ENCODE results near the gene TGFBR1.

The TGFBR1 gene

GRCh38 chr9:99146574-99146973, 41.7 kb downstream of the TGFBR1 start (continued):
- no peak for TF ChIP-seq PRDM2 (tag by site-specific recombination; IDR thresholded peaks at IDR 0.05; ENCODE audit: borderline replicate concordance)
- TF ChIP-seq AEBP2 (tag by site-specific recombination; IDR thresholded peaks at IDR 0.05; ENCODE audit: borderline replicate concordance): no peak
- no peak for TF ChIP-seq ZNF777 (tag by site-specific recombination; IDR thresholded peaks at IDR 0.05; ENCODE audit: borderline replicate concordance)
- no peak for TF ChIP-seq SETDB1 (IDR thresholded peaks at IDR 0.05; ENCODE audit: insufficient read length, low read length)
- no peak for TF ChIP-seq ZNF169 (tag by site-specific recombination; IDR thresholded peaks at IDR 0.05)
- no peak for TF ChIP-seq TCF7L2 (IDR thresholded peaks at IDR 0.05; ENCODE audit: borderline replicate concordance, low read depth, low read length)

- Histone ChIP-seq H3K4me3 (ENCODE audit: low read depth, low read length) (no peak overlapping the region), H3K4me1 (ENCODE audit: control insufficient read depth, insufficient read depth, low read length) (no peaks in the 10 kb centered on the region), H3K9me3 (ENCODE audit: control insufficient read depth, insufficient read depth, low read depth, low read length) (no peaks in the 10 kb centered on the region), H3K27ac (ENCODE audit: extremely low read depth, low read depth, low read length) (no peak overlapping the region), H3K36me3 (ENCODE audit: control insufficient read depth in 2 of 2, insufficient read depth in 1 of 2, low read length in 2 of 2) (peaks cover 0 to 78% of the 10 kb centered on the region in 2 experiments)
- POLR2A ChIA-PET: no interaction called here
- TF ChIP-seq ZNF560 (tag by site-specific recombination; IDR thresholded peaks at IDR 0.05; ENCODE audit: borderline replicate concordance) (no peak), KLF1 (tag by site-specific recombination; IDR thresholded peaks at IDR 0.05) (no peak), MEIS1 (CRISPR knock-in tag; IDR thresholded peaks at IDR 0.05; ENCODE audit: borderline replicate concordance) (no peak), ZNF223 (tag by site-specific recombination; IDR thresholded peaks at IDR 0.05) (no peak)
- CTCF ChIA-PET: interaction anchor here (0.5 to 1.5 kb wide), 4 partner anchors 24 to 1179 kb away, joined by 3 to 7 read pairs (median 3); no protein-coding TSS in a partner anchor
Measured at GRCh38 chr9:99147177-99147576, 42.3 kb downstream of the TGFBR1 start.

- POLR2A ChIA-PET: no interaction called here
- H3K4me3 ChIP-seq (ENCODE audit: low read depth, low read length): no peak overlapping the region
- H3K9me3 ChIP-seq (ENCODE audit: control insufficient read depth, insufficient read depth, low read depth, low read length): no peaks in the 10 kb centered on the region
- TF ChIP-seq ZNF768 (tag by site-specific recombination; IDR thresholded peaks at IDR 0.05): no peak
- TF ChIP-seq ZNF280C (tag by site-specific recombination; IDR thresholded peaks at IDR 0.05): no peak
- no peak for TF ChIP-seq ZNF37A (tag by site-specific recombination; IDR thresholded peaks at IDR 0.05)
- no peak for TF ChIP-seq BCL11A (tag by site-specific recombination; IDR thresholded peaks at IDR 0.05; ENCODE audit: low read depth)
- no peak for TF ChIP-seq ZNF701 (tag by site-specific recombination; IDR thresholded peaks at IDR 0.05)
- no peak for TF ChIP-seq ZNF112 (tag by site-specific recombination; IDR thresholded peaks at IDR 0.05)
- TF ChIP-seq ZNF501 (tag by site-specific recombination; IDR thresholded peaks at IDR 0.05): no peak
- TF ChIP-seq PRDM1 (tag by site-specific recombination; IDR thresholded peaks at IDR 0.05): no peak
- TF ChIP-seq ZNF433 (tag by site-specific recombination; IDR thresholded peaks at IDR 0.05; ENCODE audit: low read depth): no peak
- H3K4me1 ChIP-seq (ENCODE audit: control insufficient read depth, insufficient read depth, low read length): no peaks in the 10 kb centered on the region
- H3K27ac ChIP-seq (ENCODE audit: extremely low read depth, low read depth, low read length): no peak overlapping the region
- CTCF ChIA-PET: interaction anchor here (0.8 kb wide), 1 partner anchor 10 kb away, joined by 3 read pairs; no protein-coding TSS in a partner anchor
- H3K36me3 ChIP-seq (ENCODE audit: control insufficient read depth in 2 of 2, insufficient read depth in 1 of 2, low read length in 2 of 2): peaks cover 0 to 47% of the 10 kb centered on the region in 2 experiments; a peak in 2 of 3 replicates
Measured at GRCh38 chr9:99150451-99151171, 45.7 kb downstream of the TGFBR1 start.

All from HEK293 (cell line).